GM10266 (cell line): ENCODE data around the gene ACTC1.

ENCODE experiments used
- DNase-seq: peaks from one replicate; pipeline ENCODE4 v3.0.0; 2012; ENCODE audit errors: extremely low spot score
- TF ChIP-seq, protein P1 (sequence below): IDR thresholded peaks from 2 replicates; pipeline ENCODE4 v1.5.1; 2012; ENCODE audit warnings: mild to moderate bottlenecking, low read depth; ENCODE audit not compliant: control insufficient read depth, insufficient read depth; ENCODE audit errors: missing control alignments

Gene ACTC1

DNA sequence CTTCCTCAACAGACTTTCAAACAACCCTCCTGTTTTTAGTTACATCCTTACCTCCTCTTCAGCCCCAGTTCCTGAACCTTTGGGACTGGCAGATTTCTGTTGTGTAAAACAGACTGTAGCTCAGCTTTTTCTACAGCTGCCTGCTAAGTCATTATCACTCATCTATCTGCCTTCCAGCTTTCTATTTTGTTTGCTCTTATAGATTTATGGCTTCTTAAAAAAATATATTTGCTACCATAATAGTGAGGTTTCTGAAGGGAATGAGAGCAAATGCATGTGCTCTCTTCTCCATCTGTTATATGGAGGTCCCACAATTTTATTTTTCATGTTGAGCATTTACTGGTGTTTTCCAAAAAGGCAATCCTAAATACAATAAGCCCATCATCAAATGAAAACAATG lies 22.3 kb downstream of the ACTC1 start:
- no peak for DNase-seq
- TF ChIP-seq, protein P1, sequence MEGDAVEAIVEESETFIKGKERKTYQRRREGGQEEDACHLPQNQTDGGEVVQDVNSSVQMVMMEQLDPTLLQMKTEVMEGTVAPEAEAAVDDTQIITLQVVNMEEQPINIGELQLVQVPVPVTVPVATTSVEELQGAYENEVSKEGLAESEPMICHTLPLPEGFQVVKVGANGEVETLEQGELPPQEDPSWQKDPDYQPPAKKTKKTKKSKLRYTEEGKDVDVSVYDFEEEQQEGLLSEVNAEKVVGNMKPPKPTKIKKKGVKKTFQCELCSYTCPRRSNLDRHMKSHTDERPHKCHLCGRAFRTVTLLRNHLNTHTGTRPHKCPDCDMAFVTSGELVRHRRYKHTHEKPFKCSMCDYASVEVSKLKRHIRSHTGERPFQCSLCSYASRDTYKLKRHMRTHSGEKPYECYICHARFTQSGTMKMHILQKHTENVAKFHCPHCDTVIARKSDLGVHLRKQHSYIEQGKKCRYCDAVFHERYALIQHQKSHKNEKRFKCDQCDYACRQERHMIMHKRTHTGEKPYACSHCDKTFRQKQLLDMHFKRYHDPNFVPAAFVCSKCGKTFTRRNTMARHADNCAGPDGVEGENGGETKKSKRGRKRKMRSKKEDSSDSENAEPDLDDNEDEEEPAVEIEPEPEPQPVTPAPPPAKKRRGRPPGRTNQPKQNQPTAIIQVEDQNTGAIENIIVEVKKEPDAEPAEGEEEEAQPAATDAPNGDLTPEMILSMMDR: no peak

- TF ChIP-seq, protein P1: no peak
- no peak for DNase-seq
Measured at GRCh38 chr15:34772312-34772711, 23.0 kb downstream of the ACTC1 start.

- TF ChIP-seq, protein P1: no peak
- no peak for DNase-seq
Measured at GRCh38 chr15:34769711-34770110, 25.6 kb downstream of the ACTC1 start.

DNA sequence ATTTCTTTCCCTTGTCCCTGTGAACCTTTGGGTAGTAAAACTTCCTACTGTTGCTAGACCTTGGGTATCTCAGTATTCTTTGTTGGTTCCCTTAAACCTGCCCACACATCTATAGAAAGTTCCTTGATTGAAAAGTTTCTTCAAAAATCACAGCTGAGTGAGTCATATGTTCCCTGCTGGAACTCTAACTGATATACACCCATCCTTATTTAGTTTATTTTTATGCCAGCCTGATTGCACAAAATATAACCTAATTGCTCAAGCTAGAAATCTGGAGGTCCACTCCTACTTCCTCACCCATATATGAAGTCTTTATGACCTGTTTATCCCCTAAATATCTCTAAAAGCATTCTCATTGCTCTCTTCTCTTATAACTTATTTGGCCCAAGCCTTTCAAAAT lies 26.8 kb downstream of the ACTC1 start:
- TF ChIP-seq, protein P1: no peak
- no peak for DNase-seq

- TF ChIP-seq, protein P1: no peak
- DNase-seq: no peak
Measured at GRCh38 chr15:34765741-34766140, 29.6 kb downstream of the ACTC1 start.

- TF ChIP-seq, protein P1: no peak
- no peak for DNase-seq
Measured at GRCh38 chr15:34760909-34761308, 34.4 kb downstream of the ACTC1 start.

DNA sequence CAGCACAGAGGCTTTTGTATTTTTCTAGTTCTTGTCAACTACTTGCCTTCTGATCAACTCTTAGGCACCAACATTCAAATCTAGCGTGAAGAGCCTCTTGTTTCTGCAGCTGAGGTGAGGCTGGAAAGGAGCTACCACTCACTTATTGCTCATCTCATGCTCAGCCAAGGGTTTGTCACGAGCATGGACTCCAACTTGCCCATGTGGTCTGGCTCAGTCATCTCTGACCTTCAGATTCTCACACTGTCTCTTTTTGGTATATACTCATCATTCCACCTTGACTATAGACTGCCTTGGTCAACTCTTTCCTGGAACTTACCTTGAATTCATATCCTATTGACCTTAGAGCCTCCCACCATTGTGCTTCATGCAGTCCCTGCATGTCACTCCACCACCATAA lies 35.4 kb downstream of the ACTC1 start:
- no peak for DNase-seq
- TF ChIP-seq, protein P1: no peak
